Osteocyte (in vitro differentiated cells): Measurements from ENCODE around the gene PDE3B. TPM values are rescaled to one million over a fixed set of nuclear protein-coding genes. Genes with fewer than 3 reads are reported as not detected.
"Not testable (repeated sequence)": the region's sequence is repeated elsewhere in the genome, so short reads cannot be mapped to it uniquely, and the experiment has no call there.

Source experiments
- DNase-seq: peaks from one replicate; pipeline ENCODE4 v3.0.0; 2021; ENCODE audit warnings: mixed read lengths; ENCODE audit not compliant: unreplicated experiment; ENCODE audit errors: extremely low spot score
- H3K27ac Mint-ChIP-seq: one replicate; pipeline ENCODE4 v1.8.0; 2021; ENCODE audit warnings: mild to moderate bottlenecking, mixed read lengths; ENCODE audit not compliant: unreplicated experiment
- H3K27me3 Mint-ChIP-seq: one replicate; pipeline ENCODE4 v1.8.0; 2021; ENCODE audit warnings: mixed read lengths; ENCODE audit not compliant: unreplicated experiment
- H3K36me3 Mint-ChIP-seq: one replicate; pipeline ENCODE4 v1.8.0; 2021; ENCODE audit warnings: mixed read lengths; ENCODE audit not compliant: unreplicated experiment
- H3K4me1 Mint-ChIP-seq: one replicate; pipeline ENCODE4 v1.8.0; 2021; ENCODE audit warnings: mixed read lengths; ENCODE audit not compliant: unreplicated experiment
- H3K4me3 Mint-ChIP-seq: one replicate; pipeline ENCODE4 v1.8.0; 2021; ENCODE audit warnings: mild to moderate bottlenecking, moderate library complexity, mixed read lengths; ENCODE audit not compliant: unreplicated experiment
- H3K9me3 Mint-ChIP-seq: one replicate; pipeline ENCODE4 v1.8.0; 2021; ENCODE audit warnings: mixed read lengths; ENCODE audit not compliant: unreplicated experiment
- total RNA-seq: library from RNA; stranded (reverse); gene quantifications from 2 replicates; pipeline ENCODE4 v1.2.1, GENCODE V29; 2021
- TF ChIP-seq, protein P1 (sequence below): fragments of 200-600 bp; sonication (generic); IDR thresholded peaks from 2 replicates; pipeline ENCODE4 v1.5.0; 2021; ENCODE audit warnings: antibody characterized with exemption, mild to moderate bottlenecking, moderate library complexity

Gene PDE3B
- total RNA-seq, 1 donor from 2014 or later: 0.08 TPM

DNA sequence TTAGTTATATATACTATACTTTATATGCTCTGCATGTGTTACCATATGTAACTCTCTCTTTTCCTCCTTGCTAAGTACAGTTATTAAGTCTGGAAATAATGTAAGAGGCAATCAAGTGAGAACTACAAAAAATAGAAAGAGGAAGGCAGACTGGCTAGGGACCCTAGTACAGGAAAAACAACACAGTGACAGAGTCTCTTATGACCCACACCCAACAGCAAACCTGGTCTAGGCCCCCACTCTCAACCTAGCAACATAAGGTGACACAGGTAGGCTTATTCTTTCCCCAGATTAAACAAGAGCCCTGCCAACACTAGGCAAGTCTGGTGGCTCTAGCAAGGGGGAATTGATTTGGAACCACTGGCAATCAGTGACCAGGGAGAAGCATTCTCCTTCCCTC, 132.3 kb downstream of the PDE3B start:
- Mint-ChIP-seq H3K27me3 (peaks cover 7% of the 10 kb centered on the region), H3K27ac (no peak overlapping the region), H3K4me3 (no peak overlapping the region), H3K4me1 (no peaks in the 10 kb centered on the region), H3K36me3 (no peaks in the 10 kb centered on the region), H3K9me3 (no peaks in the 10 kb centered on the region)
- DNase-seq: no peak
- TF ChIP-seq, protein P1, sequence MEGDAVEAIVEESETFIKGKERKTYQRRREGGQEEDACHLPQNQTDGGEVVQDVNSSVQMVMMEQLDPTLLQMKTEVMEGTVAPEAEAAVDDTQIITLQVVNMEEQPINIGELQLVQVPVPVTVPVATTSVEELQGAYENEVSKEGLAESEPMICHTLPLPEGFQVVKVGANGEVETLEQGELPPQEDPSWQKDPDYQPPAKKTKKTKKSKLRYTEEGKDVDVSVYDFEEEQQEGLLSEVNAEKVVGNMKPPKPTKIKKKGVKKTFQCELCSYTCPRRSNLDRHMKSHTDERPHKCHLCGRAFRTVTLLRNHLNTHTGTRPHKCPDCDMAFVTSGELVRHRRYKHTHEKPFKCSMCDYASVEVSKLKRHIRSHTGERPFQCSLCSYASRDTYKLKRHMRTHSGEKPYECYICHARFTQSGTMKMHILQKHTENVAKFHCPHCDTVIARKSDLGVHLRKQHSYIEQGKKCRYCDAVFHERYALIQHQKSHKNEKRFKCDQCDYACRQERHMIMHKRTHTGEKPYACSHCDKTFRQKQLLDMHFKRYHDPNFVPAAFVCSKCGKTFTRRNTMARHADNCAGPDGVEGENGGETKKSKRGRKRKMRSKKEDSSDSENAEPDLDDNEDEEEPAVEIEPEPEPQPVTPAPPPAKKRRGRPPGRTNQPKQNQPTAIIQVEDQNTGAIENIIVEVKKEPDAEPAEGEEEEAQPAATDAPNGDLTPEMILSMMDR: no peak

GRCh38 chr11:14778460-14778859, 134.9 kb downstream of the PDE3B start:
- H3K4me3 Mint-ChIP-seq, H3K27me3 Mint-ChIP-seq, H3K27ac Mint-ChIP-seq, H3K4me1 Mint-ChIP-seq, H3K9me3 Mint-ChIP-seq, DNase-seq, H3K36me3 Mint-ChIP-seq: not testable (repeated sequence)

- H3K27ac Mint-ChIP-seq: no peak overlapping the region
- H3K27me3 Mint-ChIP-seq: peaks cover 7% of the 10 kb centered on the region
- no peak for DNase-seq
- no peak overlapping the region for H3K4me3 Mint-ChIP-seq
- H3K4me1 Mint-ChIP-seq: no peaks in the 10 kb centered on the region
- H3K36me3 Mint-ChIP-seq: no peaks in the 10 kb centered on the region
- no peaks in the 10 kb centered on the region for H3K9me3 Mint-ChIP-seq
- TF ChIP-seq, protein P1: no peak
These were observed 140.2 kb downstream of the PDE3B start for GRCh38 chr11:14783788-14784187.

DNA sequence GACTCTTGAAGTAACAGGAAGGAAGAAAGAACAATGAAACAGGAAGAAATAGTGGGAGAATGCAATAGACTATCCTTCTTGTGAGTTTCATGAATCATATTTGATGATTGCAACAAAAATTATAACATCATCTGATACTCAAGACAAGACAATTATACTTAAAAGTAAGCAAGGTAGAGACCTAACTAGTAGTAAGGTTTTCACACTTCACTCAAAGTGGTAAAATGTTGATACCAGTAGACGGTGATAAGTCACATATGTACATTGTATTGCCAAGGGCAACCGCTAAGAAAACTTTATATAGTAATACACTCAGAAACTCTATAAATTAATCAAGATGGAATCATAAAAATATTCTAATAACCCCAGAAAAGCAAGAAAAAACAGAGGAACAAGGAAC, 140.6 kb downstream of the PDE3B start:
- no peak overlapping the region for H3K4me3 Mint-ChIP-seq
- H3K9me3 Mint-ChIP-seq: no peaks in the 10 kb centered on the region
- no peak for DNase-seq

GRCh38 chr11:14789879-14790484, 146.4 kb downstream of the PDE3B start:
- TF ChIP-seq, protein P1: peak; percentile 55
- Mint-ChIP-seq H3K36me3 (no peaks in the 10 kb centered on the region), H3K27ac (no peak overlapping the region), H3K27me3 (peaks cover 26% of the 10 kb centered on the region), H3K4me1 (no peaks in the 10 kb centered on the region), H3K4me3 (no peak overlapping the region), H3K9me3 (no peaks in the 10 kb centered on the region)
- DNase-seq: no peak

More for the DNA sequence above, 140.6 kb downstream of the PDE3B start:
- Mint-ChIP-seq H3K27ac (no peak overlapping the region), H3K36me3 (no peaks in the 10 kb centered on the region), H3K27me3 (peaks cover 10% of the 10 kb centered on the region), H3K4me1 (no peaks in the 10 kb centered on the region)
- TF ChIP-seq, protein P1: no peak

DNA sequence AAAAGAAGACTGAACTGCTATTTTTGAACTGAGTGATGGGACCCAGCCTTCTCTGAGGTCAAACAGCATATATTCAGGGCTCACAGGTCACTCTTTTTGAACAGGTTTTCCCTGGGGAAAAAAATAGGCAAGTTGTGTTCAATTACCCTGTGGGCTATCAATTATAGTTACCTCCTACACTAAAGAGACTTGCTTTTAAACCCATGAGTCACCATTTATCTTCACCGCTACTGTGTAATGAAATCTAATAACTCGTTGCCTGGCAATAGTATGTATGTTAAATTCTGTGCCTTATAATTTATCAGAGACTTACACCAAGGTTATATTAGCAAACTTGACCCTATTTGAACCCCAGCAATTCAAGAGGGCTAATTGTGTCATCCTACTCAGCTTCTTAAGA, 149.9 kb downstream of the PDE3B start:
- Mint-ChIP-seq H3K4me1 (no peaks in the 10 kb centered on the region), H3K27ac (no peak overlapping the region), H3K9me3 (no peaks in the 10 kb centered on the region), H3K4me3 (no peak overlapping the region), H3K36me3 (no peaks in the 10 kb centered on the region), H3K27me3 (peaks cover 28% of the 10 kb centered on the region)
- TF ChIP-seq, protein P1: no peak
- DNase-seq: no peak

DNA sequence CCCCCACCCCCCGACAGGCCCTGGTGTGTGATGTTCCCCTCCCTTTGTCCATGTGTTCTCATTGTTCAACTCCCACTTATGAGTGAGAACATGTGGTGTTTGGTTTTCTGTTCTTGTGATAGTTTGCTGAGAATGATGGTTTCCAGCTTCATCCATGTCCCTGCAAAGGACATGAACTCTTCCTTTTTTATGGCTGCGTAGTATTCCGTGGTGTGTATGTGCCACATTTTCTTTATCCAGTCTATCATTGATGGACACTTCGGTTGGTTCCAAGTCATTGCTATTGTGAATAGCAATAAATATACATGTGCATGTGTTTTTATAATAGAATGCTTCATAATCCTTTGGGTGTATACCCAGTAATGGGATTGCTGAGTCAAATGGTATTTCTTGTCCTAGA, 152.4 kb downstream of the PDE3B start:
- H3K4me3 Mint-ChIP-seq, H3K9me3 Mint-ChIP-seq, H3K27ac Mint-ChIP-seq, H3K4me1 Mint-ChIP-seq, H3K36me3 Mint-ChIP-seq, DNase-seq: not testable (repeated sequence)
- H3K27me3 Mint-ChIP-seq: peaks cover 19% of the 10 kb centered on the region
